ENCODE data around the gene NXPE3.
"Not testable (repeated sequence)": the region's sequence is repeated elsewhere in the genome, so short reads cannot be mapped to it uniquely, and the experiment has no call there.

DNA sequence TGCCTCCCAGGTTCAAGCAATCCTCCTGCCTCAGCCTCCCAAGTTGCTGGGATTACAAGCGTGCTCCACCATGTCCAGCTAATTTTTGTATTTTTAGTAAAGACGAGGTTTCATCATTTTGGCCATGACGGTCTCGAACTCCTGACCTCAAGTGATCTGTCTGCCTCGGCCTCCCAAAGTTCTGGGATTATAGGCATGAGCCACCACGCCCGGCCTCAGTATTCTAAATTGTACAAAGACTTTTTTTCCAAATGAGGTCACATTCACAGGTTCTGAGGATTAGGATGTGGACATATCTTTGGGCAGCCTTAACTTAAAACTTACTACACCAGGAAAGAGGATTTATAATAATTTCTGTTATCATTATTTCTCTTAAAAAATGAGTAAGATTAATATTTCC lies 85.9 kb downstream of the NXPE3 start:
- TF ChIP-seq EP300 (IDR thresholded peaks at IDR 0.05; ENCODE audit: borderline replicate concordance in 1 of 2, control insufficient read depth in 1 of 2, low read depth in 2 of 2, low read length in 2 of 2); ZBED1 (IDR thresholded peaks at IDR 0.05; ENCODE audit: borderline replicate concordance); BRCA1 (IDR thresholded peaks at IDR 0.05; ENCODE audit: low read depth, low read length); CREB1 (IDR thresholded peaks at IDR 0.05; ENCODE audit: low read depth); CHD2 (IDR thresholded peaks at IDR 0.05; ENCODE audit: borderline replicate concordance, low read depth, low read length); GABPA (IDR thresholded peaks at IDR 0.05; ENCODE audit: low read depth); NFYB (IDR thresholded peaks at IDR 0.05; ENCODE audit: insufficient read depth, low read depth, low read length): not testable (repeated sequence)
- TF ChIP-seq, protein P1, sequence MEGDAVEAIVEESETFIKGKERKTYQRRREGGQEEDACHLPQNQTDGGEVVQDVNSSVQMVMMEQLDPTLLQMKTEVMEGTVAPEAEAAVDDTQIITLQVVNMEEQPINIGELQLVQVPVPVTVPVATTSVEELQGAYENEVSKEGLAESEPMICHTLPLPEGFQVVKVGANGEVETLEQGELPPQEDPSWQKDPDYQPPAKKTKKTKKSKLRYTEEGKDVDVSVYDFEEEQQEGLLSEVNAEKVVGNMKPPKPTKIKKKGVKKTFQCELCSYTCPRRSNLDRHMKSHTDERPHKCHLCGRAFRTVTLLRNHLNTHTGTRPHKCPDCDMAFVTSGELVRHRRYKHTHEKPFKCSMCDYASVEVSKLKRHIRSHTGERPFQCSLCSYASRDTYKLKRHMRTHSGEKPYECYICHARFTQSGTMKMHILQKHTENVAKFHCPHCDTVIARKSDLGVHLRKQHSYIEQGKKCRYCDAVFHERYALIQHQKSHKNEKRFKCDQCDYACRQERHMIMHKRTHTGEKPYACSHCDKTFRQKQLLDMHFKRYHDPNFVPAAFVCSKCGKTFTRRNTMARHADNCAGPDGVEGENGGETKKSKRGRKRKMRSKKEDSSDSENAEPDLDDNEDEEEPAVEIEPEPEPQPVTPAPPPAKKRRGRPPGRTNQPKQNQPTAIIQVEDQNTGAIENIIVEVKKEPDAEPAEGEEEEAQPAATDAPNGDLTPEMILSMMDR (IDR thresholded peaks at IDR 0.05 in 2 of 3, conservative IDR thresholded peaks at IDR 0.05 in 1 of 3; ENCODE audit: control insufficient read depth in 2 of 3, extremely low read depth in 1 of 3, insufficient read depth in 1 of 3, low read depth in 3 of 3, low read length in 3 of 3) = not testable (repeated sequence)
- TF ChIP-seq, protein P2, sequence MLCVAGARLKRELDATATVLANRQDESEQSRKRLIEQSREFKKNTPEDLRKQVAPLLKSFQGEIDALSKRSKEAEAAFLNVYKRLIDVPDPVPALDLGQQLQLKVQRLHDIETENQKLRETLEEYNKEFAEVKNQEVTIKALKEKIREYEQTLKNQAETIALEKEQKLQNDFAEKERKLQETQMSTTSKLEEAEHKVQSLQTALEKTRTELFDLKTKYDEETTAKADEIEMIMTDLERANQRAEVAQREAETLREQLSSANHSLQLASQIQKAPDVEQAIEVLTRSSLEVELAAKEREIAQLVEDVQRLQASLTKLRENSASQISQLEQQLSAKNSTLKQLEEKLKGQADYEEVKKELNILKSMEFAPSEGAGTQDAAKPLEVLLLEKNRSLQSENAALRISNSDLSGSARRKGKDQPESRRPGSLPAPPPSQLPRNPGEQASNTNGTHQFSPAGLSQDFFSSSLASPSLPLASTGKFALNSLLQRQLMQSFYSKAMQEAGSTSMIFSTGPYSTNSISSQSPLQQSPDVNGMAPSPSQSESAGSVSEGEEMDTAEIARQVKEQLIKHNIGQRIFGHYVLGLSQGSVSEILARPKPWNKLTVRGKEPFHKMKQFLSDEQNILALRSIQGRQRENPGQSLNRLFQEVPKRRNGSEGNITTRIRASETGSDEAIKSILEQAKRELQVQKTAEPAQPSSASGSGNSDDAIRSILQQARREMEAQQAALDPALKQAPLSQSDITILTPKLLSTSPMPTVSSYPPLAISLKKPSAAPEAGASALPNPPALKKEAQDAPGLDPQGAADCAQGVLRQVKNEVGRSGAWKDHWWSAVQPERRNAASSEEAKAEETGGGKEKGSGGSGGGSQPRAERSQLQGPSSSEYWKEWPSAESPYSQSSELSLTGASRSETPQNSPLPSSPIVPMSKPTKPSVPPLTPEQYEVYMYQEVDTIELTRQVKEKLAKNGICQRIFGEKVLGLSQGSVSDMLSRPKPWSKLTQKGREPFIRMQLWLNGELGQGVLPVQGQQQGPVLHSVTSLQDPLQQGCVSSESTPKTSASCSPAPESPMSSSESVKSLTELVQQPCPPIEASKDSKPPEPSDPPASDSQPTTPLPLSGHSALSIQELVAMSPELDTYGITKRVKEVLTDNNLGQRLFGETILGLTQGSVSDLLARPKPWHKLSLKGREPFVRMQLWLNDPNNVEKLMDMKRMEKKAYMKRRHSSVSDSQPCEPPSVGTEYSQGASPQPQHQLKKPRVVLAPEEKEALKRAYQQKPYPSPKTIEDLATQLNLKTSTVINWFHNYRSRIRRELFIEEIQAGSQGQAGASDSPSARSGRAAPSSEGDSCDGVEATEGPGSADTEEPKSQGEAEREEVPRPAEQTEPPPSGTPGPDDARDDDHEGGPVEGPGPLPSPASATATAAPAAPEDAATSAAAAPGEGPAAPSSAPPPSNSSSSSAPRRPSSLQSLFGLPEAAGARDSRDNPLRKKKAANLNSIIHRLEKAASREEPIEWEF (IDR thresholded peaks at IDR 0.05; ENCODE audit: insufficient replicate concordance, low read depth, low read length) = not testable (repeated sequence)
- TF ChIP-seq, protein P3, sequence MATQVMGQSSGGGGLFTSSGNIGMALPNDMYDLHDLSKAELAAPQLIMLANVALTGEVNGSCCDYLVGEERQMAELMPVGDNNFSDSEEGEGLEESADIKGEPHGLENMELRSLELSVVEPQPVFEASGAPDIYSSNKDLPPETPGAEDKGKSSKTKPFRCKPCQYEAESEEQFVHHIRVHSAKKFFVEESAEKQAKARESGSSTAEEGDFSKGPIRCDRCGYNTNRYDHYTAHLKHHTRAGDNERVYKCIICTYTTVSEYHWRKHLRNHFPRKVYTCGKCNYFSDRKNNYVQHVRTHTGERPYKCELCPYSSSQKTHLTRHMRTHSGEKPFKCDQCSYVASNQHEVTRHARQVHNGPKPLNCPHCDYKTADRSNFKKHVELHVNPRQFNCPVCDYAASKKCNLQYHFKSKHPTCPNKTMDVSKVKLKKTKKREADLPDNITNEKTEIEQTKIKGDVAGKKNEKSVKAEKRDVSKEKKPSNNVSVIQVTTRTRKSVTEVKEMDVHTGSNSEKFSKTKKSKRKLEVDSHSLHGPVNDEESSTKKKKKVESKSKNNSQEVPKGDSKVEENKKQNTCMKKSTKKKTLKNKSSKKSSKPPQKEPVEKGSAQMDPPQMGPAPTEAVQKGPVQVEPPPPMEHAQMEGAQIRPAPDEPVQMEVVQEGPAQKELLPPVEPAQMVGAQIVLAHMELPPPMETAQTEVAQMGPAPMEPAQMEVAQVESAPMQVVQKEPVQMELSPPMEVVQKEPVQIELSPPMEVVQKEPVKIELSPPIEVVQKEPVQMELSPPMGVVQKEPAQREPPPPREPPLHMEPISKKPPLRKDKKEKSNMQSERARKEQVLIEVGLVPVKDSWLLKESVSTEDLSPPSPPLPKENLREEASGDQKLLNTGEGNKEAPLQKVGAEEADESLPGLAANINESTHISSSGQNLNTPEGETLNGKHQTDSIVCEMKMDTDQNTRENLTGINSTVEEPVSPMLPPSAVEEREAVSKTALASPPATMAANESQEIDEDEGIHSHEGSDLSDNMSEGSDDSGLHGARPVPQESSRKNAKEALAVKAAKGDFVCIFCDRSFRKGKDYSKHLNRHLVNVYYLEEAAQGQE (IDR thresholded peaks at IDR 0.05; ENCODE audit: low read depth, low read length) = not testable (repeated sequence)
- TF ChIP-seq, protein P4, sequence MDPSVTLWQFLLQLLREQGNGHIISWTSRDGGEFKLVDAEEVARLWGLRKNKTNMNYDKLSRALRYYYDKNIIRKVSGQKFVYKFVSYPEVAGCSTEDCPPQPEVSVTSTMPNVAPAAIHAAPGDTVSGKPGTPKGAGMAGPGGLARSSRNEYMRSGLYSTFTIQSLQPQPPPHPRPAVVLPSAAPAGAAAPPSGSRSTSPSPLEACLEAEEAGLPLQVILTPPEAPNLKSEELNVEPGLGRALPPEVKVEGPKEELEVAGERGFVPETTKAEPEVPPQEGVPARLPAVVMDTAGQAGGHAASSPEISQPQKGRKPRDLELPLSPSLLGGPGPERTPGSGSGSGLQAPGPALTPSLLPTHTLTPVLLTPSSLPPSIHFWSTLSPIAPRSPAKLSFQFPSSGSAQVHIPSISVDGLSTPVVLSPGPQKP (IDR thresholded peaks at IDR 0.05; ENCODE audit: low read depth, low read length) = not testable (repeated sequence)
